MV-4-11 (cell line): ENCODE measurements around the gene TSNAX.

Experiments
- DNase-seq: peaks from one replicate; lab custom pipeline; 2025; lab: John Stamatoyannopoulos, UW

TSNAX gene

DNA sequence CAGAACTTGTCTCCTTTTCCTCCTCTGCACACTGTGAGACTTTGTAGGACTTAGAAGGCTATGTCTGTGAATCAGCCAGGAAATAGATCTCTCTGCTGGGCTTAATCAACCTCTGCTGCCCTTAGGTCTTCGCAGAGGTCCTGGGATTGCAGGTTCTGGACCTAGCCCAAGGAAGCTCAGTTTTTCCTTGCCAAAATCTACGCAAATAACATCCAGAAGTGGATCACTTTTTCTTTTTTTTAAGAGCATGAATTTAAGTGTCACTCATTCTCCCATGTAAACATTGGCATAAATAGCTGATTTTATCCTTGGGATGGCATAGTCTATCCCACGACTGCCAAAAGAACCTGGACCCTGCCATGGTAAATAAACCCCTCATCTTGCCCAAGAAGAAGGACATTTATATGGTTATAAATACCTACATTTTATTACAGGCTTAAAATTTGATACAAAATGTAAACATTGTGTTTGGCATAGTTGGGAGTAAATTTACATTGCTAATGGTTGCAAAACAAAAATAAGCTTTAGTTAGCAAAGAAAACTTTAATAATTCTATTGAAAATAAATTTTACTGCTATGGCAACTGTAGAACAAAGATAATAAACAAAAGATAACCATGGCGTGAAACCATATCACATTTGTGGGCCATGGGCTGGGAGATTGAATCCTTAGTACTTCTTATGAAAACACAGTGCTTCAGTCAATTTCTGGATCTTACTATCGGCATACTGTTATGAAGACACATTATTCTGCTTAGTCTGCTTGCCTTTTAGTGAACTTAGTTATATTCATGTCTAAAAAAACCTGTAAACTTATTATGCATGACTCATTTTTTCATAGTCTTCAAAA is 73.6 kb downstream of the TSNAX start:
- DNase-seq = no peak

DNA sequence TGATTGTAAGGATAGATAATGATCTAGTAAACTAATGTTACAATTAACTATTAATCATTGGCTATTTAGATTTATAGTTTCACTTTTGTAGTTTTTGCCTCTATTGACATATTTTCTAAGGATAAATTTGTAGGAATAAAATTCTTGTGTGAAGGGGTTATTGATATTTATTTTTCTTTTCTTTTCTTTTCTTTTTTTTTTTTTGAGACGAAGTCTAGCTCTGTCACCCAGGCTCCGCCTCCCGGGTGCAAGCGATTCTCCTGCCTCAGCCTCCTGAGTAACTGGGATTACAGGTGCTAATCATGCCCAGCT is 74.2 kb downstream of the TSNAX start:
- DNase-seq = no peak

GRCh38 chr1:231603598-231604275 is 75.3 kb downstream of the TSNAX start:
- peak; percentile 73 for DNase-seq

- no peak for DNase-seq
Observed at GRCh38 chr1:231604276-231604621, 75.8 kb downstream of the TSNAX start.

DNA sequence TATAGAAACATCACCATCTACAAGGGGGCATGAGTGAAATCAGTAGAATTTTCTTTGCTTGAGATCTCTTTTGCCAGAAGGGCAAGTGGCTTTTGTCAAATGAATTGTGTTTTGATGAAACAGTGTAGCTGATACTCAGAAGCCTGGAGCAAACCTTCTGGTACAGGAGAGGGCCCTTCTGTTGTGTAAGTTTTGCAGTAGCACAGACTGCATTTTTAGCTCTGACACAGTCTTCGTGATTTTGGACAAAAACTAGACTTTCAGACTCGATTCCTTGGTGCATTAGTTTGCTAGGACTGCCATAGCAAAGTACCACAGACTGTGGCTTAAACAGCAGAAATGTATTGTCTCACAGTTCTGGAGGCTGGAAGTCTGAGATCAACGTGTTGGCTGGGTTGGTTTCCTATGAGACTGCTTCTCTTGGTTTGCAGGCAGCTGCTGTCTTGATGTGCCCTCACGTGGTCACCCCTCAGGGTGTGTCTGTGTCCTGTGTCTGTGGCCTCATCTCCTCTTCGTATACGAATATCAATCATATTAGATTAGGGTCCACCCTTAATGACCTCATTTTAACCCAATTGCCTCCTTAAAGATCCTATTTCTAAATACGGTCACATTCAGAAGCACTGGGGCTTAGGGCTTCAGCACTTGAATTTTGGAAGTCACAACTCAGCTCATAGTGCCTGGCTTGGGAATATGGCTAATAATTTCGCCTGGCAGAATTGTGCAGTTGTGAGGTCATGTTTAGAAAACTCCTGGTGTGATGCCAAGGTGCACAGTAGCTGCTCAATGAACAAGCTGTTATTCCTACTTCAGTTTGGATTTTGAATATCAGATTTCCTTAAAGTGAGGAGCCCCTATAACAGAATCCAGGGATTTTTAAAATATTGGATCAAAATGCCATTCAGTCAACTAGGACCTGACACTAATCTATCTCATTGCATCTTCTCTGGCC is 77.0 kb downstream of the TSNAX start:
- no peak for DNase-seq

DNA sequence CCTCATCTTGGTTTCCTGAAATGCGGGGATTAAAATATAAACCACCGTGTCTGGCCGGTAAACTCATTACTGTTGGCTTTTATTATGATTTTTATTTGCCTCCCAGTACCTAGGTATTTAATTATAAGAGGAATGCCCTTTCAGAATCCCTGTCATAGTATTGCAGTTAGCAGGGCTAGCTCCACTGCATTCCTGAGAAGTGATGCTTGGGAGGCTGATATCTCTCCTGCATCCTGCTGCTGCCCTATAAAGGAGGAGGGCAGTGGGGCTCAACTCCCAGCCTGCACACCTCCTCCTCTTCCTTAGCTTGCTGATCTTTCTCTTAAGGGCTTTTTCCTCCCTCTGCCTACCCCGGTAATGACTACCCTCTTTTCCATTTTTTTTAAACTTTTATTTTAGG is 78.2 kb downstream of the TSNAX start:
- DNase-seq = no peak

DNA sequence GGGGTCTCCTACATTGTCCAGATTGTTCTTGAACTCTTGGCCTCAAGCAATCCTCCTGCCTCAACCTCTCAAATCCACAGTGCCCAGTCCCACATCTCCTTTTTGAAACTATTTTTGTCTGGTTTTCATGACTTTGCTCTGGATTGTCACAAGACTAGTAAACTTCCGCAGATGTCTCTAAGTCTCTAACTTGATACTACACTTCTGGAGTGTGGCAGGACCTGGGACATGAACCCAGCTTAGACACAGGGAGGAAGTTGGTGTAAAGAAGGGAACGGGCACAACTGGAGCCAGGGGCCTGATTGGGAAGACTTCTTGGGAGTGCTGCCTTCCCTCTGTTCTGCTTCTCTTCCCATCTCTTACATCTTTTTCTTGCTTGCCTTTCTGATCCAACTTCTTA is 81.9 kb downstream of the TSNAX start:
- DNase-seq = peak; percentile 51

- no peak for DNase-seq
Observed at GRCh38 chr1:231611111-231611510, 82.6 kb downstream of the TSNAX start.

GRCh38 chr1:231611851-231612250 is 83.4 kb downstream of the TSNAX start:
- DNase-seq = no peak

GRCh38 chr1:231612393-231613089 is 84.1 kb downstream of the TSNAX start:
- DNase-seq = peak; percentile 97

DNA sequence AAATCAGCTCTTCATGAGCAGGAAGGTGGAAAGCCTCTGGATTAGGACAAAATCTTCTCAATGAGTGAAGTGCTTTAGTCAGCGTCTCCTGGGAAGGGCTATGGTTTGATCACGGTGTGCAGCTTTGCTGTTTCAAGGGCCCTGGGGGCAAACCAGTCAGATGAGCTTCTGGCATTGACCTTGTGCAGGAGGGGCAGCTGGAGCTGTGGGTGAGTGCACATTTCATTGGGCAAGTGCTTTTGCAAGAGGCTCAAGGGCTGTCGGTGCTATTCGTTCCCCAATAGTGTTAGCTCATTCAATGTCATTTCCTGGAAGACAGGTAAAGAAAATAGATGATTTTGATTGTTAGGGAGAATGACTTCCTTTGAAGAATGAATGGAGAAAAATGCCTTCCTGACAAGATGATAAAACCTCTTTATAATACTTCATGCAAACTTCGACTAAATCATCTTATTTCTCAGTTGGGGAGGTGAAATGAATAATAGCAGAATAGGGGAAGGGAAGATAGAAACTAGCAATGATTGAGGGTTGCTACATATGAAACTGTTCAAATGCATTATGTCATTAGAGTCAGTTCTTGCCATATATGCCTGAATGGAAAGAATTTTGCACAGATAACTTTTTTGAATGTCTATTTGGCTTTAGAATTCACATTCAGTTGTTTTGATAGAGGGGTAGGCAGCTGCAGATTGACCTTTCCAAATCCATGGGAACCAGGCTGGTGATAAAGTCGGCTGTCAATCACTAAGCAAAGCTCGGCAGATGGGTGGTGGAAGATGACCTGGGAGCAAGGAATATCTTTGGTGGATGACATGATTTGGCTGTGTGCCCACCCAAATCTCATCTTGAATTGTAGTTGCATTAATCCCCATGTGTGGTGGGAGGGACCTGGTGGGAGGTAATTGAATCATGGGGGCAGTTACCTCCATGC is 85.2 kb downstream of the TSNAX start:
- DNase-seq = peak; percentile 74
